ENCODE results near the gene SPCS1.

- no peak for TF ChIP-seq CTCF (IDR thresholded peaks at IDR 0.05; ENCODE audit: low read depth, low read length)
- TF ChIP-seq EZH2phosphoT487 (IDR thresholded peaks at IDR 0.05; ENCODE audit: low read depth): no peak
Observed at GRCh38 chr3:52681596-52681995, 24.3 kb upstream of the SPCS1 start.

Data from OCI-LY3 (cell line).